ENCODE results near the gene IL4R.

IL4R gene

GRCh38 chr16:27289669-27290068, 24.1 kb upstream of the IL4R start:
- DNase-seq: peak; percentile 86

- DNase-seq: no peak
Measured at GRCh38 chr16:27290562-27290961, 23.2 kb upstream of the IL4R start.

- DNase-seq: no peak
Measured at GRCh38 chr16:27291106-27291505, 22.7 kb upstream of the IL4R start.

- no peak for DNase-seq
Measured at GRCh38 chr16:27291722-27292240, 22.0 kb upstream of the IL4R start.

- DNase-seq: no peak
Measured at GRCh38 chr16:27293343-27293742, 20.4 kb upstream of the IL4R start.

- DNase-seq: no peak
Measured at GRCh38 chr16:27298132-27298531, 15.6 kb upstream of the IL4R start.

- no peak for DNase-seq
Measured at GRCh38 chr16:27301236-27301861, 12.4 kb upstream of the IL4R start.

GRCh38 chr16:27302126-27302525, 11.6 kb upstream of the IL4R start:
- DNase-seq: no peak

GRCh38 chr16:27303256-27304100, 10.3 kb upstream of the IL4R start:
- DNase-seq: no peak

- DNase-seq: no peak
Measured at GRCh38 chr16:27304102-27304501, 9.7 kb upstream of the IL4R start.

GRCh38 chr16:27304881-27305745, 8.7 kb upstream of the IL4R start:
- DNase-seq: no peak

GRCh38 chr16:27305839-27306442, 7.8 kb upstream of the IL4R start:
- no peak for DNase-seq

- DNase-seq: no peak
Measured at GRCh38 chr16:27308792-27309191, 5.0 kb upstream of the IL4R start.

- DNase-seq: no peak
Measured at GRCh38 chr16:27310576-27311447, 3.0 kb upstream of the IL4R start.

GRCh38 chr16:27311448-27311830, 2.3 kb upstream of the IL4R start:
- no peak for DNase-seq

GRCh38 chr16:27311897-27312303, 1.9 kb upstream of the IL4R start:
- DNase-seq: no peak

- DNase-seq: no peak
Measured at GRCh38 chr16:27312580-27313421, 973 bp upstream of the IL4R start.

- DNase-seq: peak; percentile 70
Measured at GRCh38 chr16:27314161-27314723, 468 bp downstream of the IL4R start.

- no peak for DNase-seq
Measured at GRCh38 chr16:27314986-27315332, 1.2 kb downstream of the IL4R start.

- peak; percentile 62 for DNase-seq
Measured at GRCh38 chr16:27315333-27316037, 1.7 kb downstream of the IL4R start.
